Mesendoderm (in vitro differentiated cells): ENCODE results near the gene ZBTB25.
A peak's percentile ranks its signal among the peaks of the same experiment; 100 is the strongest.

Source experiments
- DNase-seq: peaks from one replicate; pipeline ENCODE4 v3.0.0; 2013
- H2AK5ac ChIP-seq: 2 replicates; pipeline ENCODE4 v1.6.1; 2013; ENCODE audit warnings: low read length, inconsistent platforms
- H2BK120ac ChIP-seq: 2 replicates; pipeline ENCODE4 v1.6.1; 2013; ENCODE audit warnings: low read depth, mild to moderate bottlenecking, low read length, moderate library complexity, mixed read lengths
- H2BK15ac ChIP-seq: replicated peaks from 2 replicates; pipeline ENCODE4 v1.6.1; 2013; ENCODE audit warnings: low read depth, mild to moderate bottlenecking, moderate library complexity
- H2BK5ac ChIP-seq: 2 replicates; pipeline ENCODE4 v1.6.1; 2013; ENCODE audit warnings: low read length, inconsistent platforms
- H3K18ac ChIP-seq: 2 replicates; pipeline ENCODE4 v1.6.1; 2013; ENCODE audit warnings: mild to moderate bottlenecking, low read length, mixed read lengths
- H3K23ac ChIP-seq: one replicate; pipeline ENCODE4 v1.6.1; 2013; ENCODE audit warnings: low read length
- H3K27ac ChIP-seq: 2 replicates; pipeline ENCODE4 v1.5.1; 2013; ENCODE audit warnings: low read depth, mild to moderate bottlenecking, inconsistent platforms, low read length, moderate library complexity
- H3K27me3 ChIP-seq: 2 replicates; pipeline ENCODE4 v1.6.1; 2013; ENCODE audit warnings: low read length, control low read depth, mild to moderate bottlenecking, inconsistent platforms; ENCODE audit not compliant: insufficient read depth, poor library complexity
- H3K36me3 ChIP-seq: 2 replicates; pipeline ENCODE4 v1.6.1; 2013; ENCODE audit warnings: low read length, inconsistent platforms; ENCODE audit not compliant: control insufficient read depth, insufficient read depth
- H3K4ac ChIP-seq: one replicate; pipeline ENCODE4 v1.6.1; 2013; ENCODE audit warnings: low read depth, mild to moderate bottlenecking, low read length, moderate library complexity
- H3K4me1 ChIP-seq: 2 replicates; pipeline ENCODE4 v1.6.1; 2013; ENCODE audit warnings: low read depth, low read length, inconsistent platforms; ENCODE audit not compliant: control insufficient read depth
- H3K4me2 ChIP-seq: 2 replicates; pipeline ENCODE4 v1.6.1; 2013; ENCODE audit warnings: low read length
- H3K4me3 ChIP-seq: 2 replicates; pipeline ENCODE4 v1.5.1; 2013; ENCODE audit warnings: mild to moderate bottlenecking, low read length
- H3K56ac ChIP-seq: one replicate; pipeline ENCODE4 v1.6.1; 2013; ENCODE audit warnings: low read length
- H3K79me1 ChIP-seq: 2 replicates; pipeline ENCODE4 v1.6.1; 2013; ENCODE audit warnings: low read length, inconsistent platforms
- H3K79me2 ChIP-seq: 2 replicates; pipeline ENCODE4 v1.6.1; 2013; ENCODE audit warnings: mild to moderate bottlenecking, low read length; ENCODE audit not compliant: control insufficient read depth, insufficient read depth
- H3K9ac ChIP-seq: 2 replicates; pipeline ENCODE4 v1.6.1; 2013; ENCODE audit warnings: low read length, inconsistent platforms
- H4K5ac ChIP-seq: one replicate; pipeline ENCODE4 v1.6.1; 2013; ENCODE audit warnings: low read length
- H4K8ac ChIP-seq: one replicate; pipeline ENCODE4 v1.6.1; 2013; ENCODE audit warnings: low read depth, mild to moderate bottlenecking, control low read depth, low read length, moderate library complexity
- WGBS: extraction: QIAGEN DNeasy Blood & Tissue Kit; methylation state at CpG from one replicate; pipeline ENCODE4 v1.1.7; 2013; ENCODE audit warnings: low lambda C conversion rate, missing lambda C conversion rate; ENCODE audit not compliant: insufficient coverage; ENCODE audit errors: extremely low coverage; 5-methylcytosine and 5-hydroxymethylcytosine counted together

Gene ZBTB25

DNA sequence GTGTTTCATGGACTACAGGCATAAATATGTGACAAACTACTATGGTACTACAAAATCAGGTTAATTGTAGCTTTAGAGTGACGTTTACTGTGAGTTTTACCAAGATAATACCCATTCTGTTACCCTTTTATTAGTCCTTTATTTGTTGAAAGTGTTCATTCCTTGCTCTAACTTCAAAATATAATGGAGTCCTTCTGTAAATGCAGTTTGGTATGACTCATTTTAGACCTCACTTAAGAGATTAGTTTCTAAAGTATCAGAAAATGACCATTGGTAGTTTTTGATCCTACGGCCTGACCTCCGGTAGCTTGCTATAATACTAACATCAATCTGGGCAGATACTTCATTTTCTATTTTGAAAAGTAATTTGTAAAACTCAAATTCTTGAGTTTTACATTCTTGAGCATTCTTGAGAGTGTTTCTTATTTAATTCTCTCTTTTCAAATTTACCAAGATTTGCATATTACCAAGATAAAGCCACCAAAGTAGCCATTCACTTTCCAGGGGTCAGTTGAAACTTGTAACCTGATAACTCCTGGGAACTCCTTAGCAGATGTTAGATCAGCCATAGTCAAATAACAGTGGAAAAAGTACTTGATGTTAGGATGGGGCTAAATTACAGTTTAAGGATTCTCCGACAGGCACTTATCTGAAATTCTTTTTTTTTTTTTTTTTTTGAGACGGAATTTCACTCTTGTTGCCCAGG, 41.1 kb upstream of the ZBTB25 start:
- Histone ChIP-seq H3K9ac (no peak overlapping the region), H2AK5ac (no peak overlapping the region), H3K79me2 (no peaks in the 10 kb centered on the region), H3K4me3 (no peak overlapping the region), H3K23ac (no peak overlapping the region), H3K27ac (no peak overlapping the region), H4K5ac (no peak overlapping the region), H3K56ac (no peak overlapping the region), H3K36me3 (no peaks in the 10 kb centered on the region), H3K4ac (no peak overlapping the region), H3K27me3 (no peaks in the 10 kb centered on the region), H2BK15ac (no peak overlapping the region), H3K18ac (no peak overlapping the region), H4K8ac (no peak overlapping the region), H2BK5ac (no peak overlapping the region), H3K79me1 (no peaks in the 10 kb centered on the region), H3K4me2 (no peak overlapping the region), H3K4me1 (peaks cover 1% of the 10 kb centered on the region), H2BK120ac (no peak overlapping the region)
- WGBS: no CpG with 5 or more reads among the region's 5 CpGs
- DNase-seq: peak; percentile 25

DNA sequence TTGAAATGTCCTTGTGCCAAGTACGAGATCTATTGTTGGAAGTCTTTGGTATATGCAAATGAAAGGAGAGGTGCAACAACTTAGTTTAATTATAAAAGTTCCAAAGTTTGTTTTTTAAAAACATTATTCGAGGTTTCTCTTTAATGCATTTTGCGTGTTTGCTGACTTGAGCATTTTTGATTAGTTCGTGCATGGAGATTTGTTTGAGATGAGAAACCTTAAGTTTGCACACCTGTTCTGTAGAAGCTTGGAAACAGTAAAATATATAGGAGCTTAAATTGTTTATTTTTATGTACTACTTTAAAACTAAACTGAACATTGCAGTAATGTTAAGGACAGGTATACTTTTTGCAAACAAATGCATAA, 39.2 kb upstream of the ZBTB25 start:
- Histone ChIP-seq H2BK120ac (no peak overlapping the region), H3K36me3 (no peaks in the 10 kb centered on the region), H4K5ac (no peak overlapping the region), H3K9ac (no peak overlapping the region), H2AK5ac (no peak overlapping the region), H4K8ac (no peak overlapping the region), H3K27me3 (no peaks in the 10 kb centered on the region), H2BK5ac (no peak overlapping the region), H3K4ac (no peak overlapping the region), H3K27ac (no peak overlapping the region), H3K4me3 (no peak overlapping the region), H3K79me1 (no peaks in the 10 kb centered on the region), H3K4me2 (no peak overlapping the region), H3K4me1 (peaks cover 2% of the 10 kb centered on the region), H3K79me2 (no peaks in the 10 kb centered on the region), H3K23ac (no peak overlapping the region), H3K18ac (no peak overlapping the region), H3K56ac (no peak overlapping the region), H2BK15ac (no peak overlapping the region)
- no CpG with 5 or more reads among the region's 4 CpGs for WGBS
- no peak for DNase-seq

- Histone ChIP-seq H3K23ac (no peak overlapping the region), H3K9ac (peak overlapping the region; percentile 27), H3K4me3 (peak overlapping the region; percentile 23), H3K4me2 (peak overlapping the region; percentile 23), H4K8ac (no peak overlapping the region), H4K5ac (no peak overlapping the region), H3K36me3 (no peaks in the 10 kb centered on the region), H2BK5ac (no peak overlapping the region), H3K27me3 (no peaks in the 10 kb centered on the region), H3K56ac (peak overlapping the region; percentile 30), H3K27ac (no peak overlapping the region), H2BK15ac (no peak overlapping the region), H2BK120ac (no peak overlapping the region), H3K18ac (no peak overlapping the region), H3K79me1 (no peaks in the 10 kb centered on the region), H3K4ac (no peak overlapping the region), H2AK5ac (no peak overlapping the region), H3K4me1 (peaks cover 2% of the 10 kb centered on the region), H3K79me2 (no peaks in the 10 kb centered on the region)
- no CpG with 5 or more reads among the region's 61 CpGs for WGBS
- peak; percentile 24 for DNase-seq
Observed at GRCh38 chr14:64541972-64542835, 38.6 kb upstream of the ZBTB25 start.

DNA sequence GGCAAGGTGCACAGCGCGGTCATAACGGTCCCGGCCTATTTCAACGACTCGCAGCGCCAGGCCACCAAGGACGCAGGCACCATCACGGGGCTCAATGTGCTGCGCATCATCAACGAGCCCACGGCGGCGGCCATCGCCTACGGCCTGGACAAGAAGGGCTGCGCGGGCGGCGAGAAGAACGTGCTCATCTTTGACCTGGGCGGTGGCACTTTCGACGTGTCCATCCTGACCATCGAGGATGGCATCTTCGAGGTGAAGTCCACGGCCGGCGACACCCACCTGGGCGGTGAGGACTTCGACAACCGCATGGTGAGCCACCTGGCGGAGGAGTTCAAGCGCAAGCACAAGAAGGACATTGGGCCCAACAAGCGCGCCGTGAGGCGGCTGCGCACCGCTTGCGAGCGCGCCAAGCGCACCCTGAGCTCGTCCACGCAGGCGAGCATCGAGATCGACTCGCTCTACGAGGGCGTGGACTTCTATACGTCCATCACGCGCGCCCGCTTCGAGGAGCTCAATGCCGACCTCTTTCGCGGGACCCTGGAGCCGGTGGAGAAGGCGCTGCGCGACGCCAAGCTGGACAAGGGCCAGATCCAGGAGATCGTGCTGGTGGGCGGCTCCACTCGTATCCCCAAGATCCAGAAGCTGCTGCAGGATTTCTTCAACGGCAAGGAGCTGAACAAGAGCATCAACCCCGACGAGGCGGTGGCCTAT, 37.8 kb upstream of the ZBTB25 start:
- Histone ChIP-seq H2BK120ac (no peak overlapping the region), H4K5ac (no peak overlapping the region), H2BK5ac (no peak overlapping the region), H3K23ac (no peak overlapping the region), H3K56ac (no peak overlapping the region), H3K4me2 (no peak overlapping the region), H3K79me2 (no peaks in the 10 kb centered on the region), H3K79me1 (no peaks in the 10 kb centered on the region), H3K27ac (no peak overlapping the region), H3K18ac (no peak overlapping the region), H3K4me3 (no peak overlapping the region), H3K4ac (no peak overlapping the region), H3K9ac (no peak overlapping the region), H3K4me1 (peaks cover 2% of the 10 kb centered on the region), H3K36me3 (no peaks in the 10 kb centered on the region), H3K27me3 (no peaks in the 10 kb centered on the region), H2AK5ac (no peak overlapping the region), H2BK15ac (no peak overlapping the region), H4K8ac (no peak overlapping the region)
- WGBS: no CpG with 5 or more reads among the region's 73 CpGs
- peak; percentile 22 for DNase-seq

GRCh38 chr14:64540208-64541202, 36.9 kb upstream of the ZBTB25 start, which contains the start of gene HSPA2:
Gene HSPA2, plus strand, starts transcription at chr14:64540741. Its CDS starts 109 bp downstream, at chr14:64540850.
- H3K79me2 ChIP-seq: no peaks in the 10 kb centered on the region
- peak within 1 kb of the TSS; percentile 84 for H3K56ac ChIP-seq
- peak within 1 kb of the TSS; percentile 65 for H3K18ac ChIP-seq
- H2AK5ac ChIP-seq: peak within 1 kb of the TSS; percentile 43
- H3K4me2 ChIP-seq: peak within 1 kb of the TSS; percentile 50
- H4K8ac ChIP-seq: peak within 1 kb of the TSS; percentile 68
- H3K4me1 ChIP-seq: peaks cover 2% of the 10 kb centered on the region
- no peaks in the 10 kb centered on the region for H3K79me1 ChIP-seq
- H3K4me3 ChIP-seq: peak within 1 kb of the TSS; percentile 45
- no peaks in the 10 kb centered on the region for H3K36me3 ChIP-seq
- no peak within 1 kb of the TSS for H3K4ac ChIP-seq
- H3K27ac ChIP-seq: peak within 1 kb of the TSS; percentile 58
- H3K9ac ChIP-seq: peak within 1 kb of the TSS; percentile 62
- no peak within 1 kb of the TSS for H2BK15ac ChIP-seq
- H3K27me3 ChIP-seq: no peaks in the 10 kb centered on the region
- peak; percentile 100 for DNase-seq
- no peak within 1 kb of the TSS for H2BK5ac ChIP-seq
- no peak within 1 kb of the TSS for H2BK120ac ChIP-seq
- H4K5ac ChIP-seq: no peak within 1 kb of the TSS
- no peak within 1 kb of the TSS for H3K23ac ChIP-seq
- no CpG with 5 or more reads among the region's 79 CpGs for WGBS
